A673 (cell line): ENCODE data around the gene FAM219B. TPM values are rescaled to one million over a fixed set of nuclear protein-coding genes. Genes with fewer than 3 reads are reported as not detected.

Source experiments
- BruUV-seq: library from RNA; stranded (reverse); fragments of 400-500 nt; replicated peaks from 2 replicates; lab custom pipeline; 2021; lab: Mats Ljungman, UMichigan
- CTCF ChIA-PET: fragments of 300-600 bp; sonication (Branson Sonifier 250); formaldehyde crosslinking; loops from one replicate; lab custom pipeline; 2022; ENCODE audit warnings: antibody characterized with exemption; lab: Charles Lee
- POLR2A ChIA-PET: fragments of 300-600 bp; sonication (Branson Sonifier 250); formaldehyde crosslinking; loops from one replicate; lab custom pipeline; 2022; ENCODE audit warnings: antibody characterized with exemption; ENCODE audit not compliant: low non-redundant PET; lab: Charles Lee
- DNase-seq: peaks from one replicate; pipeline ENCODE4 v3.0.0-alpha.2; 2015; ENCODE audit warnings: low spot score
- H3K27ac ChIP-seq: fragments of 200-600 bp; sonication (generic); 2 replicates; pipeline ENCODE4 v1.5.1; 2016; ENCODE audit warnings: mixed run types, low read depth, mild to moderate bottlenecking, mixed read lengths, antibody characterized with exemption, low read length; ENCODE audit not compliant: poor library complexity, severe bottlenecking
- H3K27me3 ChIP-seq: fragments of 200-600 bp; sonication (generic); replicated peaks from 2 replicates; pipeline ENCODE4 v1.6.1; 2017; ENCODE audit warnings: mixed run types, low read depth, mild to moderate bottlenecking, mixed read lengths, antibody characterized with exemption, low read length; ENCODE audit not compliant: insufficient read depth, poor library complexity
- H3K36me3 ChIP-seq: fragments of 200-600 bp; sonication (generic); 2 replicates; pipeline ENCODE4 v1.6.1; 2016; ENCODE audit warnings: mixed run types, mild to moderate bottlenecking, mixed read lengths, antibody characterized with exemption, low read length; ENCODE audit not compliant: insufficient read depth, poor library complexity, severe bottlenecking
- H3K4me1 ChIP-seq: fragments of 200-600 bp; sonication (generic); 2 replicates; pipeline ENCODE4 v1.6.1; 2017; ENCODE audit warnings: mixed run types, mild to moderate bottlenecking, mixed read lengths, antibody characterized with exemption, low read length; ENCODE audit not compliant: insufficient read depth, poor library complexity, severe bottlenecking
- H3K4me3 ChIP-seq: fragments of 200-600 bp; sonication (generic); 2 replicates; pipeline ENCODE4 v1.5.1; 2016; ENCODE audit warnings: low read depth, mixed run types, mild to moderate bottlenecking, mixed read lengths, low read length; ENCODE audit not compliant: poor library complexity, severe bottlenecking
- H3K9me3 ChIP-seq: fragments of 200-600 bp; sonication (generic); 2 replicates; pipeline ENCODE4 v1.6.1; 2016; ENCODE audit warnings: mixed run types, low read depth, mild to moderate bottlenecking, mixed read lengths, antibody characterized with exemption, low read length; ENCODE audit not compliant: poor library complexity, severe bottlenecking
- EZH2 ChIP-seq: fragments of 200-600 bp; sonication (generic); IDR thresholded peaks from 2 replicates; pipeline ENCODE4 v1.6.1; 2017; ENCODE audit warnings: borderline replicate concordance, low read depth, mild to moderate bottlenecking, mixed read lengths, antibody characterized with exemption, low read length; ENCODE audit not compliant: poor library complexity, severe bottlenecking
- intact Hi-C: fragments of 100-400 bp; cut with micrococcal nuclease; formaldehyde crosslinking; loops from one replicate; pipeline ENCODE4 v1.10.0; 2022; ENCODE audit not compliant: unreplicated experiment
- total RNA-seq: library from RNA; stranded (reverse); gene quantifications from 2 replicates; pipeline ENCODE4 v1.2.3, GENCODE V29; 2021
- TF ChIP-seq, protein P1 (sequence below): fragments of 300-800, 200-600 bp; sonication (generic); conservative IDR thresholded peaks from 2 replicates; pipeline ENCODE4 v1.5.1; 2017; ENCODE audit warnings: low read depth, mild to moderate bottlenecking, antibody characterized with exemption, low read length, moderate library complexity, mixed read lengths

Gene FAM219B
- total RNA-seq, 1 experiment from 2014 or later, result 86.6 TPM

DNA sequence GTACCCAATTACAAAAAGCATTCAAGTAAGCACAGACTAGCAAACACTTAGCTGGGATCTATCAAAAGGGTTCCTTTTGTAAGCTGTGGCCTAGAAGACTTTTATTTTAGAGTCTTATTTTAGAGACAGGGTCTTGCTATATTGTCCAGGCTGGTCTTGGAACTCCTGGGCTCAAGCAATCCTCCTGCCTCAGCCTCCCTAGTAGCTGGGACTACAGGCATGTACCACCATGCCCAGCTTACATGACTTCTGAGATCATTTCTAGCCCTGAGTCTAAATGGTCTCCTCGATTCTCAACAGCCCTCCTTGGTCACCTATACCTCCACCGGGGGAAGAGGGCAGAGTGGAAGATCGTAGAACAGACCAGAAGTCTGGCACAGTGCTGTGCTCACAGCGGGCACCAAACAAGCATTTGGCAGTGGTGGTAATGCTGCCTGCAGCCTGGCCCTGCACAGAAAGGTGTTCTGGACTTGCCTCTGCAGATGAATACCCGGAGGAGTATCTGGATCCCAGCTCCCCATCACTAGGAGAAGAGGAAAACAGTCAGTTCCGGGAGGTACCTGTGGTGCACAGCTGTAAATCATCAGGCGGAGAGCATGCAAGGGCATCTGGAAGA is 2.4 kb downstream of the FAM219B start:
- no peaks in the 10 kb centered on the region for H3K27me3 ChIP-seq
- TF ChIP-seq, protein P1, sequence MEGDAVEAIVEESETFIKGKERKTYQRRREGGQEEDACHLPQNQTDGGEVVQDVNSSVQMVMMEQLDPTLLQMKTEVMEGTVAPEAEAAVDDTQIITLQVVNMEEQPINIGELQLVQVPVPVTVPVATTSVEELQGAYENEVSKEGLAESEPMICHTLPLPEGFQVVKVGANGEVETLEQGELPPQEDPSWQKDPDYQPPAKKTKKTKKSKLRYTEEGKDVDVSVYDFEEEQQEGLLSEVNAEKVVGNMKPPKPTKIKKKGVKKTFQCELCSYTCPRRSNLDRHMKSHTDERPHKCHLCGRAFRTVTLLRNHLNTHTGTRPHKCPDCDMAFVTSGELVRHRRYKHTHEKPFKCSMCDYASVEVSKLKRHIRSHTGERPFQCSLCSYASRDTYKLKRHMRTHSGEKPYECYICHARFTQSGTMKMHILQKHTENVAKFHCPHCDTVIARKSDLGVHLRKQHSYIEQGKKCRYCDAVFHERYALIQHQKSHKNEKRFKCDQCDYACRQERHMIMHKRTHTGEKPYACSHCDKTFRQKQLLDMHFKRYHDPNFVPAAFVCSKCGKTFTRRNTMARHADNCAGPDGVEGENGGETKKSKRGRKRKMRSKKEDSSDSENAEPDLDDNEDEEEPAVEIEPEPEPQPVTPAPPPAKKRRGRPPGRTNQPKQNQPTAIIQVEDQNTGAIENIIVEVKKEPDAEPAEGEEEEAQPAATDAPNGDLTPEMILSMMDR, result no peak
- TF ChIP-seq EZH2, result no peak
- H3K4me3 ChIP-seq, result no peak overlapping the region
- POLR2A ChIA-PET, result interaction anchor here (0.6 kb wide), 1 partner anchor 93 kb away, joined by 4 read pairs; no protein-coding TSS in a partner anchor
- CTCF ChIA-PET, result no interaction called here
- peaks cover 4% of the 10 kb centered on the region for H3K4me1 ChIP-seq
- no TSS peak for BruUV-seq
- no peaks in the 10 kb centered on the region for H3K9me3 ChIP-seq
- H3K36me3 ChIP-seq, result peaks cover 52% of the 10 kb centered on the region
- no peak for DNase-seq
- H3K27ac ChIP-seq, result no peak overlapping the region
- intact Hi-C loops, result loop anchor here (5.0 to 10.0 kb wide), 2 partner anchors 62 to 301 kb away; partner anchors contain the start of genes C15orf39 and ULK3

DNA sequence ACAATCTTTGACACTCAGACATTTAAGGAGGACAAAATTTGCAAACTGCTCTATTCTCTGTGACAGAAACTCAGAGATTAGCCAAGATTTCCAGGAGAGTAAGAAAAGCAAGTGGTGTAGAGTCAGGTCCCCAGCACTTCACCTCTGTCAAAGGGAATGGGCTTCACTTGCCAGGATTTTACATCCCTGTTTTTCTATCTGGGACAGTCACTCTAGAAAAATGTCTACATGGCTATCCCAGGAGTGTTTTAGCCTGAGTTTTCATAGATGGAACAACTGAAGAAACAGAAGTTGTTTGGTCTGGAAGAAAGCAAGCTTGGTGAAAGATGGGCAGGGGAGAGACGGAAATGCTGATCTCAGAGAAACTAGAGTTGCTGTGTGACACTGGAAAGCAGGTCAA is 3.0 kb downstream of the FAM219B start:
- BruUV-seq, result no TSS peak
- Histone ChIP-seq H3K9me3 (no peaks in the 10 kb centered on the region), H3K36me3 (peaks cover 58% of the 10 kb centered on the region), H3K4me1 (peaks cover 4% of the 10 kb centered on the region), H3K27me3 (no peaks in the 10 kb centered on the region), H3K27ac (no peak overlapping the region), H3K4me3 (no peak overlapping the region)
- ChIA-PET CTCF (no interaction called here), POLR2A (interaction anchor here (0.6 kb wide), 2 partner anchors 17 to 92 kb away, joined by 4 to 9 read pairs; no protein-coding TSS in a partner anchor)
- no peak for DNase-seq
- TF ChIP-seq, protein P1, result no peak
- TF ChIP-seq EZH2, result no peak
- intact Hi-C loops, result loop anchor here (5.0 to 10.0 kb wide), 2 partner anchors 61 to 301 kb away; partner anchors contain the start of genes C15orf39 and ULK3

DNA sequence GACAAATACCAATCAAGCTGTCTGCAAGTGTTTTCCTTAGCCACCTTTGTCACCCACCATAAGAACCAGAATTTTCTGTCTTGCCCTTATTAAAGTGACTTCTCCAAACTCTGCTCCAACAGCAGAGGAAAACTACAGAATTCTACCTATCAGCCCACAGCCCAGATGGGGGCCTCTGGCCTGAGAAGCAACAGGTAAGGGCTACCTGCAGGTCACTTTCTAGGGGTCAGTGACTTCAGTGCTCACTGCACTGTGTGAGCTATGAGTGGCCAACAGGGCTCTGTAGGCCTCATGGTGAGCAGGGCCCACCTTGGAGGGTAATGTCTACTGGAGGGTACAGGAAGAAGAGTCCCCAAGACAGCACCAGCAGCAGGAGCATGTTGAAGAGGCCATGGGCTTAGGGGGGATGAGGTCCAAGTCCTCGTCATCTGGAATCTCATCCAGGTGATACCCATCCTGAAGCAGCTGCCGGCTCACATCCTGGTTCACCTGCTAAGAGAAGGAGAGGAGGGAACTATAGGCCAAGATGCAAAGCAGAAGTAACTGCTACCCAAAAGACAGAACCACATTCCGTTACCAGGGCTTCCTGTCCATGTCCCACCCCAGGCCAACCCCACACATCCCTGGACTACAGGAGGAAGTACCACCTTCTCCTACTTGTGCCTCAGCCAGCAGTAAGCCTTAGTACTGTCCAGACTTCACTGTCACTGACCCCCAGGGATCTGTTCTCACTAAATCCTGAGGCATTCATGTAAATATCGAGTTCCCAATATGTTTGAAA is 4.2 kb downstream of the FAM219B start:
- intact Hi-C loops, result loop anchor here (5.0 to 10.0 kb wide), 2 partner anchors 60 to 302 kb away; partner anchors contain the start of genes C15orf39 and ULK3

More for the DNA sequence above, 4.2 kb downstream of the FAM219B start:
- Histone ChIP-seq H3K27me3 (no peaks in the 10 kb centered on the region), H3K36me3 (peaks cover 63% of the 10 kb centered on the region), H3K4me3 (no peak overlapping the region), H3K27ac (no peak overlapping the region), H3K9me3 (no peaks in the 10 kb centered on the region), H3K4me1 (peaks cover 4% of the 10 kb centered on the region)
- BruUV-seq, result no TSS peak
- ChIA-PET CTCF (interaction anchor here (0.6 to 1.9 kb wide), 12 partner anchors 8 to 131 kb away, joined by 3 to 19 read pairs (median 4); partner anchors contain the start of gene MPI), POLR2A (no interaction called here)
- TF ChIP-seq EZH2, result no peak
- TF ChIP-seq, protein P1, result no peak
- no peak for DNase-seq
